ENCODE data around the gene FAM9A.
A peak's percentile ranks its signal among the peaks of the same experiment; 100 is the strongest.
"Not testable (repeated sequence)": the region's sequence is repeated elsewhere in the genome, so short reads cannot be mapped to it uniquely, and the experiment has no call there.

The FAM9A gene

DNA sequence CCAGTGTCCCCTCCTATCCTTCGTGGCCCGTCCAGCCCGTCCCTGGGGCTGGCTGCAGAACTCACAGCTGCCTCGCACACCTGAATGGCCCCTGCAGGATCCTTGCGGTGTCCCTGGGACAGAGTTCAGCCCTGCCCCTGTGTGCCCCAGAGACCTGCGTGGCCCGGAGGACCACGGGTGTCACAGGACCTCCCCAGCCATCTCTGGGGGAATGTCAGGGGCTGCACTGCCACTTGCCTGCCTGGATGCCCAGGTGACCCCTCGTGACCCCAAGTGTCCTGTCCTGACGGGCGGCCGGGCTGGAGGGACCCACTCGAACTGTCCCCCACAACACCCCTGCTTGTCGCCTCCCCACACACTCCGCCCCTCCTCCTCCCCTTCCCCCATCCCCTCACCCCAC, 832 bp downstream of the FAM9A start:
- DNase-seq, result not testable (repeated sequence)

DNA sequence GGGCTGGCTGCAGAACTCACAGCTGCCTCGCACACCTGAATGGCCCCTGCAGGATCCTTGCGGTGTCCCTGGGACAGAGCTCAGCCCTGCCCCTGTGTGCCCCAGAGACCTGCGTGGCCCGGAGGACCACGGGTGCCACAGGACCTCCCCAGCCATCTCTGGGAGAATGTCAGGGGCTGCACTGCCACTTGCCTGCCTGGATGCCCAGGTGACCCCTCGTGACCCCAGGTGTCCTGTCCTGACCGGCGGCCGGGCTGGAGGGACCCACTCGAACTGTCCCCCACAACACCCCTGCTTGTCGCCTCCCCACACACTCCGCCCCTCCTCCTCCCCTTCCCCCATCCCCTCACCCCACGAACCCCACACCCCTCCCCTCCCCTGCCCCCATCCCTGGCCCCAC, 1.9 kb downstream of the FAM9A start:
- not testable (repeated sequence) for DNase-seq

DNA sequence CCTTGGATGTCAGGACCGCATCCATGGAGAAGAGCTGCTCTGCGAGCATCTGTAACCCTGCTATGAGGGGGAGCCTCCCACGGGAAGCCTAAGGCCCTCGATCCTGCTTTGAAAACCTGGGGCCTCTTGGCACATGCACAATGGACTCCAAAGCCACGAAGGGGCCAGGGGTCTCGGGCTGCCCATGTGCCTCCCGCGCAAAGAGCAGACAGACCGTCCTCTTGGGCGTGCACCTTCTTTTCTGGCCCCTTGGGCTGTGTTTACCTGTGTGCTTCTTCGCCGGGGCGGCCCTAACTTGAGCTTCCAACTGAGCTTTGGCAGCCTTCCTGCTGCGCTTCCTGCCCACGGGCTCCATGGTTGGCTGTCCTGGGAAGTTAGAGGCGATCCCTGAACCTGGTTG, 2.5 kb downstream of the FAM9A start:
- DNase-seq, result not testable (repeated sequence)

DNA sequence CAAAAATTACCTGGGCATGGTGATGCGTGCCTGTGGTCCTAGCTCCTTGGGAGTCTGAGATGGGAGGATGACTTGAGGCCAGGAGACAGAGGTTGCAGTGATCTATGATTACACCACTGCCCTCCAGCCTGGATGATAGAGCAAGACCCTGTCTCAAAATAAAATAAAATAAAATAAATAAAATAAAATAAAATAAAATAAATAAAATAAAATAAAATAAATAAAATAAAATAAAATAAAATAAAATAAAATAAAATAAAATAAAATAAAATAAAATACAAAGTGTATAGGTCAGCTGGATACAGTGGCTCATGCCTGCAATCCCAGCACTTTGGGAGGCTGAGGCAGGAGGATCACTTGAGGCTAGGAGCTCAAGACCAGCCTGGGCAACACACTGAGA, 14.1 kb downstream of the FAM9A start:
- not testable (repeated sequence) for DNase-seq

- DNase-seq, result no peak
These were observed 17.0 kb downstream of the FAM9A start for GRCh38 chrX:8784162-8784561.

DNA sequence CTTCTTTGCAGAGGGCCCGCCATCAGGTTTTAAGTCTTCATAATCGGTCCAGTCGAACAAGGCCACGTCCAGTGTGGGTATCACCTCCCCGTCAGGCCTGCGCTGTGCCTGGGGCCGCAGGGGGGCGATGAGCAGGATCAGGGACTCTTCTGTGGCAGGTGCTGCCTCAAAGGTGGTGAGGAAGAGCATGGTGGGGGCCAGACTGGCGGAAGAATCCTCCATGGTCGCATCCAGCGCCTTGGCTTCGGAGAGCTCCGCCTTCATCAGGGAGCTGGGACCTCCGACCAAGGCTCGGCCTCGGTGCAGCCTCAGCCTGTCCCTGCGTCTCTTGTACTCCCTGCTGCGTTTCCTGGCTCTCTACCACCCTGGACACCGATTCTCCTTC, 17.5 kb downstream of the FAM9A start:
- DNase-seq, result no peak

GRCh38 chrX:8783097-8783713, 18.0 kb downstream of the FAM9A start:
- DNase-seq, result peak in 2 of 5 donors; percentile 17 to 19

- no peak for DNase-seq
These were observed 18.6 kb downstream of the FAM9A start for GRCh38 chrX:8782595-8782994.

GRCh38 chrX:8781921-8782320, 19.3 kb downstream of the FAM9A start:
- not testable (repeated sequence) for DNase-seq

- DNase-seq, result no peak
These were observed 28.1 kb downstream of the FAM9A start for GRCh38 chrX:8773117-8773516.

GRCh38 chrX:8760021-8760420, 41.2 kb downstream of the FAM9A start:
- DNase-seq, result no peak

- not testable (repeated sequence) for DNase-seq
These were observed 42.5 kb downstream of the FAM9A start for GRCh38 chrX:8758706-8759105.

DNA sequence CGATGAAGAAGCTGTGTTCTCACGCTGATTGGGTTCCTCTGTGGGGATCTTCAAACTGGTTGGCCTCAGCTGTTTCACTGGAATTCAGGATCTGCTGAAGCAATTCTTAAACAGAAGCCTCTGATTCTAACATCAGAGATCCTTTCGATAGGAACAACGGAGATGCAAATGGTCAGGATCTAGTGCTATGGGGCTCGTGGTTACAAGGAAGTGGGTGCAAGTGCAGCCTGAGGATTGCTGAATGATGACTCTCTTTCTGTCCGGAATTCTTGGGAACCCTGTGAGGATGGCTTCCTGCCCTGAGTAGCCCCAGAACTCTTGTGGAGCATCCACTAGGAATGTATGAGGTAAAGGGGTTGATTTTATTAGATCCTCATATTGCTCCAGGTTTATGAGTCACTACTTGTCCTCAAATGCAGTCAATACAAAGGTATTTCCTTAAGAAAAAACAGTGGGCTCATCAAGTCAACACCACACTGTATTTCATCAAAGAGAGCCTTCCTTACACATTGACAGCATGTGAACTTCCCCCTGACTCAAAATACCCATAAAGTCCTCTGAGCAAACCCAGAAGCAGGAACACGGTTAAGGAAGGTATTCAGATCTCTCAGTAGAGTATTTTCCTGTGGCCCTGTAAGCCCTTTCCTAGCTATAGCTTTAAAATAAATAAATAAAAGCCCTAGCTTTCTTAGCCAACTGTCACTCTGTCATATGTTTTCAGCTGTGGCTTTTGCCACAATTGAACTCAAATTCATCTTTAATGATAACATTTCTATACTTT, 43.4 kb downstream of the FAM9A start:
- DNase-seq, result not testable (repeated sequence)

GRCh38 chrX:8755813-8756212, 45.4 kb downstream of the FAM9A start:
- DNase-seq, result no peak

GRCh38 chrX:8755116-8755515, 46.1 kb downstream of the FAM9A start:
- no peak for DNase-seq

GRCh38 chrX:8749697-8750096, 51.5 kb downstream of the FAM9A start:
- no peak for DNase-seq

DNA sequence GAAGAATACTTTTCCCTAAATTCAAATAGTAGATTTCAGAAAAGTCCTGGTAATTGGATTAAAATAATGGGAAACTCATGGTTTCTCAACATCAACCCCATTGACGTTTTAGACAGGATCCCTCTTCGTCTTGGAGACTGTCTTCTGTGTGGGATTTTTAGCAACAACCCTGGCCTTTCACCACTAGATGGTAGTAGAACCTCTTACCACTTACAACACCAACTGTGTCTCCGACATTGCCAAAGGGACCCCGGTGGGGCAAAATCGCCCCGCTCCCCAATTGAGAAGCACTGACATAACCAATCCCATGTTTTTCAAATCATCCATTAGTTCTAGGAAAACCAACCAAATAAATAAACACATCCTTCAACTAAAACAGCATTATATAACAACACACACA, 52.3 kb downstream of the FAM9A start:
- DNase-seq, result peak in 1 of 5 donors; percentile 12

DNA sequence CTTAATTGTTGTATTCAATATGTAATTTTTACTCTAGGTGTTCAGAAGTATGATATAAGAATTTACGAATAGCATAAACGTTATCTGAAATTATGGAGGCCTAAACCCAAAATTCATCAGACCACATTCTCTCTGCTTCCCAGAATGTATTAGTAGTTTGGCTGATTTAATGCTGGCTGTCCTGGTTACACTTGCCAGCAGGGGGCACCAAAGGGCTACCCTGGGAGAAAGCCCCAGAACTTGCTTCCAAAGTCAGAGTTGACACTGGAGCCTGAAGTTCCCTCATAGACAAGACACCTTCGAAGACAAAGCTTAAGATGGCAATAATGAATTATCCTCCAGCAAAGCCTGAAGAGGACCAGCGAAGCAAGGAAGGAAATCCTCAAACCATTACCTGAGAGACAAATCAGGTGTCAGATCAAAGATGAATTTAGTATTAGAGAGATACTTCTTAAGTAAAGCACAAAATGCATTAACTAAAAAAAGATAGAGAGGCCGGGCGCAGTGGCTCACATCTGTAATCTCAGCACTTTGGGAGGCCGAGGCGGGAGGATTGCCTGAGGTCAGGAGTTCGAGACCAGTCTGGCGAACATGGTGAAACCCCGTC, 58.0 kb downstream of the FAM9A start:
- DNase-seq, result peak; percentile 9 to 52 (median 34)

DNA sequence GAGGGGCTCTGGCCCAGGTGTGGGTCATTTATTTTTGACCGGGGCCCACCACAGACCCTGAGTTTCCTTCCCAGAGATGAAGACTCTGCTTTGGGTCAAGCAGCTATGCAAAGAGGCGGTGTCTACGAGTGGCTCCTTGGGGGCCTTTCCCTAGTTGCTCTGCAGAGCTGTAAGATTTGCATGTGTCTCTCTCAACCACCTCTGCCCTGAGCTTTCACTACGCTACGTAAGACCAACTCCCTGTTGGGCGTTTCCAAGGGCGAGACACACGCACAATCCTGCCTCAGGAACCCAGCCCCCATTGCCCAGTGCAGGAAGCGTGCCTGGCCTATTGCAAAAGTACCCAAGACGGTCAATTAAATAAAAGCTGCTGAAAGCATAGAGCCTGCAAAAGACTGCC, 59.2 kb downstream of the FAM9A start:
- DNase-seq, result no peak

Data from T-helper 1 cell (primary cell).